A549 (cell line): Measurements from ENCODE around the gene EOGT. TPM values are rescaled to one million over a fixed set of nuclear protein-coding genes. Genes with fewer than 3 reads are reported as not detected.

Experiments used
- ATAC-seq, 2 experiments: fragments of 200-7000 bp in 1 of 2; fragments of >200 bp in 1 of 2; cut with Nextera tagmentation in 1 of 2; cut with Tn5 transposase in 1 of 2; 3 replicates each; pipeline versions ENCODE4 v1.8.0 to v1.9.1; 2018 to 2020; ENCODE audit warnings: mild to moderate bottlenecking in 1 of 2, moderate library complexity in 1 of 2
- CTCF ChIA-PET: fragments of 300-600 bp; sonication (Branson Sonifier 250); formaldehyde crosslinking; extraction: SDS; loops from one replicate; lab custom pipeline; 2021; ENCODE audit warnings: antibody characterized with exemption, inconsistent platforms; lab: Yijun Ruan, JAX
- POLR2A ChIA-PET: fragments of 350-600 bp; formaldehyde crosslinking; extraction: SDS; loops from one replicate; lab custom pipeline; 2021; ENCODE audit warnings: antibody characterized with exemption, inconsistent platforms; lab: Yijun Ruan, JAX
- DNase-seq, 2 experiments: peaks; one replicate each; pipeline versions ENCODE4 v3.0.0 to v3.0.0-alpha.2; 2011 to 2016; ENCODE audit warnings: low read depth in 1 of 2, low spot score in 1 of 2
- FAIRE-seq: peaks from 2 replicates; lab custom pipeline; 2011; peaks lifted over from hg19 to GRCh38; lab: Jason Lieb, UNC
- H3K27ac ChIP-seq, 2 experiments: fragments of >200 bp; sonication (Bioruptor Twin); formaldehyde crosslinking; 3 replicates each; pipeline ENCODE4 v1.5.1; 2016 to 2017
- H3K4me1 ChIP-seq: fragments of >200 bp; sonication (Bioruptor Twin); formaldehyde crosslinking; 3 replicates; pipeline ENCODE4 v1.6.1; 2016
- H3K4me2 ChIP-seq: fragments of >200 bp; sonication (Bioruptor Twin); formaldehyde crosslinking; 3 replicates; pipeline ENCODE4 v1.6.1; 2016
- H3K4me3 ChIP-seq: fragments of >200 bp; sonication (Bioruptor Twin); formaldehyde crosslinking; 3 replicates; pipeline ENCODE4 v1.5.1; 2016
- H3K9me3 ChIP-seq: fragments of >200 bp; sonication (Bioruptor Twin); formaldehyde crosslinking; 3 replicates; pipeline ENCODE4 v1.6.1; 2016
- ATOH8 ChIP-seq: fragments of 250-450 bp; sonication (Bioruptor Pico); IDR thresholded peaks from 2 replicates; pipeline ENCODE4 v1.5.0; 2020; ENCODE audit warnings: low read depth, mild to moderate bottlenecking, moderate library complexity
- CBX8 ChIP-seq: fragments of 200-600 bp; sonication (generic); IDR thresholded peaks from 2 replicates; pipeline ENCODE4 v1.6.1; 2016
- CEBPB ChIP-seq, 2 experiments: fragments of >200 bp in 1 of 2; sonication (Bioruptor Twin) in 1 of 2; formaldehyde crosslinking in 1 of 2; IDR thresholded peaks; 2 replicates each; pipeline ENCODE4 v1.6.1; 2012 to 2016
- E2F6 ChIP-seq: IDR thresholded peaks from 2 replicates; pipeline ENCODE4 v1.6.1; 2012; ENCODE audit warnings: low read depth, borderline replicate concordance
- EHMT2 ChIP-seq: fragments of 200-600 bp; sonication (generic); IDR thresholded peaks from 2 replicates; pipeline ENCODE4 v1.6.1; 2016; ENCODE audit warnings: antibody characterized with exemption, low read depth, mild to moderate bottlenecking, moderate library complexity
- ESRRA ChIP-seq: fragments of 150-350 bp; IDR thresholded peaks from 2 replicates; pipeline ENCODE4 v1.6.1; 2014; ENCODE audit warnings: mild to moderate bottlenecking, low read length, borderline replicate concordance
- FOXS1 ChIP-seq: fragments of 250-450 bp; sonication (Bioruptor Pico); IDR thresholded peaks from 2 replicates; pipeline ENCODE4 v1.5.0; 2020; ENCODE audit warnings: mild to moderate bottlenecking, moderate library complexity
- GATA3 ChIP-seq: IDR thresholded peaks from 2 replicates; pipeline ENCODE4 v1.6.1; 2012; ENCODE audit warnings: borderline replicate concordance
- HDAC2 ChIP-seq: fragments of 200-600 bp; sonication (generic); IDR thresholded peaks from 2 replicates; pipeline ENCODE4 v1.6.1; 2016
- HMGXB4 ChIP-seq: fragments of 250-450 bp; sonication (Bioruptor Pico); IDR thresholded peaks from 2 replicates; pipeline ENCODE4 v1.5.0; 2021; ENCODE audit warnings: mild to moderate bottlenecking, moderate library complexity, borderline replicate concordance
- HOXA7 ChIP-seq: fragments of 250-450 bp; sonication (Bioruptor Pico); IDR thresholded peaks from 2 replicates; pipeline ENCODE4 v1.5.0; 2020; ENCODE audit warnings: mild to moderate bottlenecking, moderate library complexity
- HOXB13 ChIP-seq: fragments of 250-450 bp; sonication (Bioruptor Pico); IDR thresholded peaks from 2 replicates; pipeline ENCODE4 v1.5.0; 2020; ENCODE audit warnings: low read depth, mild to moderate bottlenecking, moderate library complexity
- JUNB ChIP-seq: fragments of >200 bp; sonication (Bioruptor Twin); formaldehyde crosslinking; IDR thresholded peaks from 2 replicates; pipeline ENCODE4 v1.6.1; 2016
- KDM1A ChIP-seq: fragments of 200-600 bp; sonication (generic); IDR thresholded peaks from 2 replicates; pipeline ENCODE4 v1.6.1; 2016; ENCODE audit warnings: low read depth, mild to moderate bottlenecking
- MAZ ChIP-seq: fragments of 150-350 bp; IDR thresholded peaks from 2 replicates; pipeline ENCODE4 v1.6.1; 2014; ENCODE audit warnings: antibody characterized with exemption, low read depth, low read length, borderline replicate concordance
- NFE2L2 ChIP-seq: fragments of 150-350 bp; conservative IDR thresholded peaks from 2 replicates; pipeline ENCODE4 v1.6.1; 2014; ENCODE audit warnings: low read length
- POLR2A ChIP-seq: IDR thresholded peaks from 2 replicates; pipeline ENCODE4 v1.6.1; 2012; ENCODE audit warnings: mild to moderate bottlenecking, low read length
- POLR2AphosphoS2 ChIP-seq: conservative IDR thresholded peaks from 2 replicates; pipeline ENCODE4 v1.6.1; 2012; ENCODE audit warnings: low read length, improper control_type of control experiment, inconsistent platforms
- RAD21 ChIP-seq, 2 experiments: fragments of >200 bp in 1 of 2; sonication (Bioruptor Twin) in 1 of 2; formaldehyde crosslinking in 1 of 2; IDR thresholded peaks in 1 of 2; conservative IDR thresholded peaks in 1 of 2; 2 replicates in 1 of 2; 3 replicates in 1 of 2; pipeline ENCODE4 v1.6.1; 2012 to 2018; ENCODE audit warnings: inconsistent platforms in 1 of 2
- RARB ChIP-seq: fragments of 250-450 bp; sonication (Bioruptor Pico); IDR thresholded peaks from 2 replicates; pipeline ENCODE4 v1.8.0; 2021; ENCODE audit warnings: mild to moderate bottlenecking, moderate library complexity
- REST ChIP-seq: fragments of 200-600 bp; sonication (generic); IDR thresholded peaks from 2 replicates; pipeline ENCODE4 v1.6.1; 2016; ENCODE audit warnings: antibody characterized with exemption, mild to moderate bottlenecking, moderate library complexity
- RFX5 ChIP-seq: fragments of 450-650 bp; IDR thresholded peaks from 2 replicates; pipeline ENCODE4 v1.7.1; 2014; ENCODE audit warnings: antibody characterized with exemption, mild to moderate bottlenecking, moderate library complexity
- SMC3 ChIP-seq: fragments of >200 bp; sonication (Bioruptor Twin); formaldehyde crosslinking; IDR thresholded peaks from 3 replicates; pipeline ENCODE4 v1.6.1; 2018; ENCODE audit warnings: inconsistent platforms
- SREBF2 ChIP-seq: fragments of 450-650 bp; IDR thresholded peaks from 2 replicates; pipeline ENCODE4 v1.6.1; 2014; ENCODE audit warnings: mild to moderate bottlenecking, moderate library complexity
- TFCP2L1 ChIP-seq: fragments of 250-450 bp; sonication (Bioruptor Pico); IDR thresholded peaks from 2 replicates; pipeline ENCODE4 v1.5.0; 2021; ENCODE audit warnings: mild to moderate bottlenecking
- ZC3H11A ChIP-seq: fragments of 450-650 bp; IDR thresholded peaks from 2 replicates; pipeline ENCODE4 v1.6.1; 2014; ENCODE audit warnings: antibody characterized with exemption, mild to moderate bottlenecking
- ZSCAN20 ChIP-seq: fragments of 250-450 bp; sonication (Bioruptor Pico); IDR thresholded peaks from 2 replicates; pipeline ENCODE4 v1.8.0; 2022; ENCODE audit warnings: mild to moderate bottlenecking, moderate library complexity
- WGBS: methylation state at CpG from one replicate; pipeline ENCODE4 v1.1.6; 2017; ENCODE audit errors: missing lambda C conversion rate; 5-methylcytosine and 5-hydroxymethylcytosine counted together
- polyA plus RNA-seq, 4 experiments: library from polyadenylated mRNA; depleted of rRNA in 3 of 4; stranded (reverse); fragments of >200 nt; fragmentation: RNase III in 1 of 4; extraction: RNeasy Plus Mini Kit Qiagen cat#74134 plus additional on column Dnase treatment in 1 of 4; gene quantifications; 2 replicates in 3 of 4; 3 replicates in 1 of 4; pipeline ENCODE4 v1.2.3, GENCODE V29; 2011 to 2017
- TF ChIP-seq, protein P1 (sequence below): fragments of >200 bp; sonication (Bioruptor Twin); formaldehyde crosslinking; IDR thresholded peaks from 2 replicates; pipeline ENCODE4 v1.6.1; 2016

Gene EOGT
- polyA plus RNA-seq, 2 of the 4 experiments (the other 2 are of a cell fraction) = 9.3 to 11.1 TPM

DNA sequence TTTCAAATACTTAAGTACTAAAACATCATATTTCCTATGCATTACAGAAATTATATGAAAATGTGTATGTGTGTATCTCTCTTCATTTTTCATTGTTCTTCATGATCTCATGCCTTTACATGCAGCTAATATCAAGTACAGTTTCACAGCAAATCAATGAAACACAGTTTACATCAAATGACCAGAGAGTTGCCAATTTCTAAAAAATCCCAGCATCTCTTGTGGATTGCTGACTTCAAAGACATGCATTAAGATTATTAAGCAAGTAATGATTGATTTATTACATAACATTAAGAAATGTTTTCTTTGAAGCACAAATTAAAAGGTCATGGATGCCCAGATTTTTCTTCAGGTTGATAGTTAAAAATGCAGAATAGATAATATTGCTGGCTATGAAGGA is 50.1 kb downstream of the EOGT start:
- POLR2A ChIA-PET = no interaction called here

GRCh38 chr3:68958932-68959331 is 54.6 kb downstream of the EOGT start:
- Histone ChIP-seq H3K4me1 (no peaks in the 10 kb centered on the region), H3K4me2 (no peak overlapping the region), H3K27ac (no peak overlapping the region), H3K4me3 (no peak overlapping the region), H3K9me3 (no peaks in the 10 kb centered on the region)
- CTCF ChIA-PET = no interaction called here
- DNase-seq (no peak), ATAC-seq (no peak), FAIRE-seq (no peak)
- 3% methylated on average over 3 of the region's 3 CpGs for WGBS
- POLR2A ChIA-PET = no interaction called here
- no peak for TF ChIP-seq GATA3
- TF ChIP-seq RFX5 = no peak
- no peak for TF ChIP-seq NFE2L2
- TF ChIP-seq HMGXB4 (CRISPR knock-in tag) = no peak
- no peak for TF ChIP-seq SREBF2
- no peak for TF ChIP-seq TFCP2L1 (CRISPR knock-in tag)
- TF ChIP-seq, protein P1, sequence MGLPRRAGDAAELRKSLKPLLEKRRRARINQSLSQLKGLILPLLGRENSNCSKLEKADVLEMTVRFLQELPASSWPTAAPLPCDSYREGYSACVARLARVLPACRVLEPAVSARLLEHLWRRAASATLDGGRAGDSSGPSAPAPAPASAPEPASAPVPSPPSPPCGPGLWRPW = no peak
- TF ChIP-seq HOXA7 (CRISPR knock-in tag) = no peak
- no peak for TF ChIP-seq HDAC2
- TF ChIP-seq ZSCAN20 (CRISPR knock-in tag) = no peak
- no peak for TF ChIP-seq JUNB
- no peak for TF ChIP-seq KDM1A

More for the DNA sequence above, 50.1 kb downstream of the EOGT start:
- TF ChIP-seq ATOH8 (CRISPR knock-in tag) = no peak
- no peak for TF ChIP-seq E2F6
- TF ChIP-seq ZSCAN20 (CRISPR knock-in tag) = no peak
- no peak for TF ChIP-seq ESRRA
- TF ChIP-seq JUNB = no peak
- TF ChIP-seq CBX8 = no peak
- no peak for TF ChIP-seq POLR2AphosphoS2
- no peak for TF ChIP-seq ZC3H11A
- no peak for TF ChIP-seq FOXS1 (CRISPR knock-in tag)
- no peak for TF ChIP-seq EHMT2
- TF ChIP-seq SREBF2 = no peak
- no peak for TF ChIP-seq MAZ
- no peak for TF ChIP-seq SMC3
- H3K9me3 ChIP-seq = no peaks in the 10 kb centered on the region
- no peak overlapping the region for H3K4me3 ChIP-seq
- DNase-seq (no peak), FAIRE-seq (no peak), ATAC-seq (no peak)
- no peak overlapping the region for H3K4me2 ChIP-seq
- H3K27ac ChIP-seq = no peak overlapping the region
- no peaks in the 10 kb centered on the region for H3K4me1 ChIP-seq
- CTCF ChIA-PET = no interaction called here

- POLR2A ChIA-PET = interaction anchor here (0.6 kb wide), 1 partner anchor 455 kb away, joined by 3 read pairs; no protein-coding TSS in a partner anchor
- FAIRE-seq = no peak
Measured at GRCh38 chr3:68957895-68958294, 55.6 kb downstream of the EOGT start.

More at GRCh38 chr3:68957895-68958294, 55.6 kb downstream of the EOGT start:
- CTCF ChIA-PET = no interaction called here
- ATAC-seq (no peak), DNase-seq (no peak)
- Histone ChIP-seq H3K27ac (no peak overlapping the region), H3K4me1 (no peaks in the 10 kb centered on the region), H3K4me3 (no peak overlapping the region), H3K9me3 (no peaks in the 10 kb centered on the region), H3K4me2 (no peak overlapping the region)
- 0% methylated on average over 3 of the region's 3 CpGs for WGBS
- no peak for TF ChIP-seq KDM1A
- TF ChIP-seq HOXB13 = no peak
- no peak for TF ChIP-seq RARB (CRISPR knock-in tag)
- TF ChIP-seq REST = no peak
- TF ChIP-seq POLR2A = no peak
- TF ChIP-seq CEBPB (IDR thresholded peaks at IDR 0.05) = no peak
- TF ChIP-seq RAD21 (conservative IDR thresholded peaks at IDR 0.05 in 1 of 2, IDR thresholded peaks at IDR 0.05 in 1 of 2) = no peak
- no peak for TF ChIP-seq E2F6
